ENCODE data around the gene RABGAP1L.
A peak's percentile ranks its signal among the peaks of the same experiment; 100 is the strongest.

RABGAP1L gene

DNA sequence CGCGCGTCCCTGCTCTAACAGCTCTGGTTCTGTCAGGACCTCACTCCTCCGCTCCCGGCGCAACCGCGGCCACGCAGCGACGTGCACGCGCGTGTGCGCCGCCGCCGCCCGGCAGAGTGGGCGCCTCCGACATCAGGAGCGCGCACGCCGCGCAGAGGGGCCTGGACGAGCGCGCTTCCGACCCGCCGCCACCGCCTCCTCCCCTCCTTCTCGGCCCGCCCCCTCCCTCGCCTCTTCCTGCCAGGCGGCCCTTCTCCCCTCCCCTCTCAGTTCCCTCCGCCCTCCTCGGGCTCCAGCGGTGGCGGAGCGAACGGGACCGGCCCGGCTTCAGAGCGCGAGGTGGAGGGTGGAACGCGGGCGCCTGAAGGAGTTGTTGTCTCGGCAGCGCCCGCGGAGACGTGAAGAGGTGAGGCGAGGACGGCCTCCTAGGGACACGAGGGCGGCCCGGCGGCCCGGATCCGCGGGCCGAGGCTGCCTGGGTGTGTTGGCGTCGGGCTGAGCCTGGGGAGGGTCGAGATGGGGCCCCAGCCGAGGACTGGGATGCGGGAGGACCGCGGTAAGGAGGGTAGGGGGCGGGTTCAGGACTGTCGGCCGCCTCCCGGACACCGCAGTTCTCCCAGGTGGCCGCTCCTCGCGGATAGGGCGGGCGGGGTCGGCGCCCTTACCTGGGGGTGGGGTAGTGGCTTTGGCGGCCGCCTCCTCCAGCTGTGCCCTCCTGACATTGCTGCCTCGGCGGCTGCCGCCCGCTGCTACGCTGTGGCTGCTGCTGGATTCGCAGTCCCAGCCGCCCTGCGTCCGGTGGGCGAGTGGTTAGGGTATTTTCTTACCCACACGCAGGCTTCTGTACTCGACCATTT is at the start of gene RABGAP1L:
Gene RABGAP1L, plus strand, starts transcription at position 269 of the 857 bp plus-strand sequence.
- peak; percentile 90 for DNase-seq (ENCODE audit: extremely low spot score)
- ChIA-PET CTCF (interaction anchor here (1.0 to 3.0 kb wide), 3 partner anchors 12 to 58 kb away, joined by 3 to 14 read pairs (median 4); no protein-coding TSS in a partner anchor), POLR2A (interaction anchor here (0.6 kb wide), 1 partner anchor 284 kb away, joined by 3 read pairs; no protein-coding TSS in a partner anchor)
- TF ChIP-seq, protein P1, sequence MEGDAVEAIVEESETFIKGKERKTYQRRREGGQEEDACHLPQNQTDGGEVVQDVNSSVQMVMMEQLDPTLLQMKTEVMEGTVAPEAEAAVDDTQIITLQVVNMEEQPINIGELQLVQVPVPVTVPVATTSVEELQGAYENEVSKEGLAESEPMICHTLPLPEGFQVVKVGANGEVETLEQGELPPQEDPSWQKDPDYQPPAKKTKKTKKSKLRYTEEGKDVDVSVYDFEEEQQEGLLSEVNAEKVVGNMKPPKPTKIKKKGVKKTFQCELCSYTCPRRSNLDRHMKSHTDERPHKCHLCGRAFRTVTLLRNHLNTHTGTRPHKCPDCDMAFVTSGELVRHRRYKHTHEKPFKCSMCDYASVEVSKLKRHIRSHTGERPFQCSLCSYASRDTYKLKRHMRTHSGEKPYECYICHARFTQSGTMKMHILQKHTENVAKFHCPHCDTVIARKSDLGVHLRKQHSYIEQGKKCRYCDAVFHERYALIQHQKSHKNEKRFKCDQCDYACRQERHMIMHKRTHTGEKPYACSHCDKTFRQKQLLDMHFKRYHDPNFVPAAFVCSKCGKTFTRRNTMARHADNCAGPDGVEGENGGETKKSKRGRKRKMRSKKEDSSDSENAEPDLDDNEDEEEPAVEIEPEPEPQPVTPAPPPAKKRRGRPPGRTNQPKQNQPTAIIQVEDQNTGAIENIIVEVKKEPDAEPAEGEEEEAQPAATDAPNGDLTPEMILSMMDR (IDR thresholded peaks at IDR 0.05; ENCODE audit: control extremely low read depth, extremely low read depth, low read depth, missing control alignments) = no peak

DNA sequence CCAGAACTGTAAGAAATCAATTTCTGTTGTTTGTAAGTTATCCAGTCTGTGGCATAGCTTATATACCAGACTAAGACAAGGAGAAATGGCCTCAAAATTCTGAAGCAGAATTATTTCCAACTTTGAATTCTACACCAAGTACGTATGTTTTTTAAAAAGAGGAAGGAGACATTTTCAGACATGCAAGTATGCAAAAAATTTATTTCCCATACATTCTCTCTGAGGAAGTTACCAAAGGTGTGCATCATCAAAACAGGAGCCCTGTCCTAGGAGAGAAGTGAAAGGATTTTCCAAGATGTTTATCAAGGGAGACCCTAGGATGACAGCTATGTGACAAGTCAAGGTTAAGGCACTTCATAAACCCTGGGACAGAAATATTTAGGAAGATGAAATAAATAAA is 49.3 kb upstream of the RABGAP1L start:
- CTCF ChIA-PET = interaction anchor here (1.3 to 2.6 kb wide), 5 partner anchors 10 to 44 kb away, joined by 3 to 12 read pairs (median 6); no protein-coding TSS in a partner anchor
- TF ChIP-seq, protein P1 (IDR thresholded peaks at IDR 0.05; ENCODE audit: control extremely low read depth, extremely low read depth, low read depth, missing control alignments) = no peak
- POLR2A ChIA-PET = no interaction called here

DNA sequence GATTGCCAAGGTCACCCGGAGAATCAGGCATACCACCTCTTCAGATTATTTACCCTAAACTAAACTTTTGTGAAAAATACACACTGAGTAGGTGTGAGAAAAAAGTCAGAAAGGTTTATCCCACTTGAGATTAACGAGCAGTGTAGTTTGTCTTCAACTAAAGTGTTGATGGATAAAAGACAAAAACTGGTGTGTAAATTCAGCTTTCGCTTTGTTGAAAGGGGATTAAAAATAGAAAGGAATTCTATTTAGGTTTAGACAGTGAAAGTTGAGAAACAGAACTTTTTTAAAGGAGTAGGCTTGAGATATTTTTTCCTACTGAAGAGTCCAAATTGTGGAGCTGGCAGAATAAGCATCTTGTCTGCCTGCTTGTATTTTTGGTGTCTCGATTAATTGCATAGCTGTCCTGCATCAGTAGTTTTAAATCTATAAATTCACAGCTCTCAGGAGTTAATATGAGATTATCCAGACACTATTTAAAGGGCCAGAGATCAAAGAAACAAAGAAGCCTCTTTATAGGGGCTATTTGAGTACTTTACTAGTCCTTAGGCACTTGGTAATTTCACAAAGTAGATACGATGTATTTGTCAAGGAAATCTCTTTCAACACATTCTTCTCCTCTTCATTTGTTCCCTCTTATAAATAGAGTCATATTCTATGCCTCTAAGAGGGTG is 46.7 kb upstream of the RABGAP1L start:
- DNase-seq (ENCODE audit: extremely low spot score) = no peak
- TF ChIP-seq, protein P1 (IDR thresholded peaks at IDR 0.05; ENCODE audit: control extremely low read depth, extremely low read depth, low read depth, missing control alignments) = no peak
- CTCF ChIA-PET = interaction anchor here (1.1 to 1.7 kb wide), 8 partner anchors 9 to 151 kb away, joined by 3 to 6 read pairs (median 4); no protein-coding TSS in a partner anchor
- POLR2A ChIA-PET = no interaction called here

More for the DNA sequence above, 49.3 kb upstream of the RABGAP1L start:
- no peak for DNase-seq (ENCODE audit: extremely low spot score)

DNA sequence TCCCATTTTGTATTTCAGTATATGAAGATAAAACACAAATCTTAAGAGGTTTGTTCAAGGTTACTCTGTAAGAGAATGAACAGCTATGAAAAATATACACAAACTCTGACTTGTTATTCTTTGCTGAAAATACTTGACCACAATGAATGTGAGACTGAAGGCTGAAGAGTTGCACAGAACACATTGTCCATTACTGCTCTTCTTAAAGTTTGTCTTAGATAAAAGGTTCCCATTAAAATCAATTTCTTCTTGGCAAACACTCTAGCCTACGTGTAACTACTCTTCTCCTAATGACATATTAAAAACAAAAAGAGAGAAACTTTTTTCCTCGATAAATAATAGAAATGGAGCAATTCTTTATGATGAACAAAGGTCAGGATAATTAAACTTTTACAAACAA is 45.2 kb upstream of the RABGAP1L start:
- CTCF ChIA-PET = interaction anchor here (0.6 to 2.3 kb wide), 18 partner anchors 8 to 123 kb away, joined by 3 to 11 read pairs (median 4); no protein-coding TSS in a partner anchor
- POLR2A ChIA-PET = no interaction called here
- TF ChIP-seq, protein P1 (IDR thresholded peaks at IDR 0.05; ENCODE audit: control extremely low read depth, extremely low read depth, low read depth, missing control alignments) = no peak
- no peak for DNase-seq (ENCODE audit: extremely low spot score)

DNA sequence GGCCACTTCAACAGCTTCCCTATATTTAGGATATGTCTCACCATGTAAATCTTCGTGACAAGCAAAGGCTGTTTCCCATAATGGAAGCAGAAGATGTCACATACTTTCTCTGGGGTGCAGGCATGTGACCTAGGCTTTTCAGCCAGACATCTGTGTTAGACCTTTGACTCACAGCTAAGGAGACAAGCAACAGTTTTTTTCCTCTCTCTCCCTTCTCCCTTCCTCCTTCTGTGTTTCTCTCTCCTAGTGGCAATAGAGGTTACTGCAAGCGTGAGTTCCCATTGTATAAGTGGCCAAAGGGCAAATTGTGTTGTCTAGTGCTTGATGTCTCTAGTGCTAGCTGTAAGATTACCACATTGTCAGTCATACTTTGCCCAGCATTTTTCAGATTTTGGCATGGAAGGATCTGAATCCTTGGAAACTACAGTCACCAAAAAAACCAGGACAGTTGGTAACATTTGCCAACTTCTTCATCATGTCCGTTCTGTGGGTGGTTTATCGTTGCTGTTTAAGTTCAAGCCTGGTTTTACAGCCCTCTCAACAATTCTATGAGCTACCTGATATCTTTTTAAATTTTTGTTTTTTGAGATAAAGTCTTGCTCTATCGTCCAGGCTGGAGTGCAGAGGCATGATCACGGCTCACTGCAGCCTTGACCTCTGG is 44.4 kb upstream of the RABGAP1L start:
- TF ChIP-seq, protein P1 (IDR thresholded peaks at IDR 0.05; ENCODE audit: control extremely low read depth, extremely low read depth, low read depth, missing control alignments) = peak; percentile 61
- CTCF ChIA-PET = interaction anchor here (0.6 to 2.3 kb wide), 20 partner anchors 9 to 124 kb away, joined by 3 to 11 read pairs (median 3); no protein-coding TSS in a partner anchor
- peak; percentile 27 for DNase-seq (ENCODE audit: extremely low spot score)
- POLR2A ChIA-PET = no interaction called here

DNA sequence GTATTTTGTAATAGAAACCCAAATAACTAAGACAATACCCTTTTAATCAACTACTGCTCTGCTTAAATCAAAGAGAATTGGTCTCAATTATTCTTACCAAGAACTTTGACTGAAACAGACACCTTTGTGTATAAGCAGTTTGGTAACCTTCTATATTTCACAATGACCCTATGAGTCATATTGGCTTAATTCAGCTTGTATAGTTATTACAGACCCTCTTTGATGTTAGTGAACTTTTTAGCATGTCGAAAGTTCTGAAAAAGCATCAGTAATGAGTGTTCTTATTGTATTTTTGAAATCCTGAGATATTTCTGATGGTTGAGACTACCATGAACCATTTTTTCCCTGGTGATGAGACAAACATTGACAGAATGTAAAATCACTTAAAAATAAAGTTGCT is 43.3 kb upstream of the RABGAP1L start:
- POLR2A ChIA-PET = no interaction called here
- CTCF ChIA-PET = interaction anchor here (1.1 to 2.1 kb wide), 4 partner anchors 12 to 102 kb away, joined by 3 to 11 read pairs (median 8); no protein-coding TSS in a partner anchor
- no peak for DNase-seq (ENCODE audit: extremely low spot score)
- TF ChIP-seq, protein P1 (IDR thresholded peaks at IDR 0.05; ENCODE audit: control extremely low read depth, extremely low read depth, low read depth, missing control alignments) = no peak
